Measurements from ENCODE around the gene KIFC1.

- no peak for TF ChIP-seq CTCF (conservative IDR thresholded peaks at IDR 0.05; ENCODE audit: low read depth, low read length)
- no peak for TF ChIP-seq EZH2 (IDR thresholded peaks at IDR 0.05; ENCODE audit: borderline replicate concordance, low read depth, low read length, poor library complexity, severe bottlenecking)
These were observed 27.2 kb downstream of the KIFC1 start for GRCh38 chr6:33418690-33419291.
